Activated naive CD8-positive, alpha-beta T cell treated with anti-CD3 and anti-CD28 coated beads, Interleukin-2, amount 50 U/mL, for 24 hours (primary cell): ENCODE measurements around the gene SLC8A1.

ENCODE experiments used
- ATAC-seq: fragments of 150-1000 bp; cut with Tn5 transposase; one replicate; pipeline ENCODE4 v1.10.0; 2021
- DNase-seq: peaks from one replicate; pipeline ENCODE4 v3.0.0; 2021
- H3K27ac Mint-ChIP-seq: one replicate; pipeline ENCODE4 v1.8.0; 2021; ENCODE audit warnings: mild to moderate bottlenecking, mixed read lengths
- H3K27me3 Mint-ChIP-seq: one replicate; pipeline ENCODE4 v1.8.0; 2021; ENCODE audit warnings: mixed read lengths
- H3K36me3 Mint-ChIP-seq: one replicate; pipeline ENCODE4 v1.8.0; 2021; ENCODE audit warnings: low read depth, mixed read lengths
- H3K4me1 Mint-ChIP-seq: one replicate; pipeline ENCODE4 v1.8.0; 2021; ENCODE audit warnings: mixed read lengths
- H3K4me3 Mint-ChIP-seq: one replicate; pipeline ENCODE4 v1.8.0; 2021; ENCODE audit warnings: mild to moderate bottlenecking, moderate library complexity, mixed read lengths
- H3K9me3 Mint-ChIP-seq: one replicate; pipeline ENCODE4 v1.8.0; 2021; ENCODE audit warnings: mixed read lengths

Gene SLC8A1

DNA sequence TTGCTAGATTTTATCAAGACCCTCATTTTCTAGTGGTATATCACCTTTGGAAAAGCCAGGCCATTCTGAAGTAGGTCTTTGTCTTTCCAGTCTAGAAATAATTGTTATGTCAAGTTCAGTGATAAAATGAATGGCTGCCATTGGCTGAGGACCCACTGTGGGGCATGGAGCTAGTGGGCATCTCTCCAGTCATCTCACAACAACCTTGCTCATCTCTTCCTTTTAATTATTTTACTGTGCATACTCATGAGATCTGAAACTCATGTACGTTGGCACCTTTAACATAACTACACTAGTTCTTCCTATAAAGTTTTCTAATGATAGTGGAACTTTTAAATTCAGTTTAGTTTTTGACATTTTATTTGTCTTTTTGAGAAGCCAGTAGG lies 240.9 kb downstream of the SLC8A1 start:
- DNase-seq, result no peak
- H3K4me3 Mint-ChIP-seq, result no peak overlapping the region
- no peaks in the 10 kb centered on the region for H3K36me3 Mint-ChIP-seq
- no peak overlapping the region for H3K27ac Mint-ChIP-seq
- ATAC-seq, result peak; percentile 43
- no peaks in the 10 kb centered on the region for H3K9me3 Mint-ChIP-seq
- peaks cover 22% of the 10 kb centered on the region for H3K4me1 Mint-ChIP-seq
- no peaks in the 10 kb centered on the region for H3K27me3 Mint-ChIP-seq

DNA sequence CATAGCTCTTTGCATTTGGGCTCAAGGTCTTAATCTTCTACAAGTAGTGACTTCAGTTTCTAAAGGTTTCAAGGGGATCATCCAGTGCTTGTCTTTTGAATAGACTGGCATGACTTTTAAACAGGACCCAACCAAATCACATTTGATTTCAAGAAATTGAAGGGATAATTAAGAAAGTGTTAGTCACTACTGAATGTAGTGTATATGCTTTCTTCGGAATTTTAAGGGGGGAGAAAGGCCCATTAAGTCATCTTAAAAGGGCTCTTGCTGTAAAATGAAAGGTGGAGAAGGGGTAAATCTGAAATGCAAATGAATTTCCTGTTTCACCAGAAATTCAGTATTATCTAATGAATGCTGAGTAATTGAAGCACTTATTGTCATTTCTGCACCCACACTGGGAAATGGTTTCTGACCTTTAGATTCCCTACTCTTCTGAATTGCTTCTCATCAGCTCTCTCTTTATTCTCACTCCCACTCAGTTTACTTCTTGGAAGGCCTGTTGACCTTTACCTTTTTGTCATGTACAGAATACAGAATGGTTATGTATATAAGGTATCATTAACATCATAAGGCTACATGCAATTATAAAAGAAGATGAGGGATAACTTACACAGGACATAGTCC lies 241.4 kb downstream of the SLC8A1 start:
- H3K4me3 Mint-ChIP-seq, result no peak overlapping the region
- H3K36me3 Mint-ChIP-seq, result no peaks in the 10 kb centered on the region
- peak; percentile 52 for ATAC-seq
- H3K9me3 Mint-ChIP-seq, result peaks cover 2% of the 10 kb centered on the region
- H3K4me1 Mint-ChIP-seq, result peaks cover 22% of the 10 kb centered on the region
- no peak overlapping the region for H3K27ac Mint-ChIP-seq
- DNase-seq, result no peak
- no peaks in the 10 kb centered on the region for H3K27me3 Mint-ChIP-seq

DNA sequence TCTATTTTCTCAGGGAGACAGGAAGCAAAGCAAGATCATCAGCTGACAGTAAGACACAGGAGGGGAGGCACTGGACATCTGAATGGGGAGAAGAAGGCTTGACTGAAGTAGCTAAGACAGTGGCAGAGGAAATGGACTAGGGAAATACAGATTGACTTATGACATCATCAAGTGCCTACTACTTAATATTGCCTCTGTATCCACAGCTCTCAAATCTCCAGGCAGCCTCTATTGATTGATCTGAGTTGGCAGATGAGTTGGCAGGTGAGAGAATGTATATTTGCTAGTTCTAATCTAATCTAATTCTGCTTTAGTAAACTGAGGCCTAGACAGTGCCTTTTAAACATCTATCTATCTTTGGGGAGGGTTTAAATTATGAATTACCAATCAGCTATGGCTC lies 242.1 kb downstream of the SLC8A1 start:
- H3K4me1 Mint-ChIP-seq, result peaks cover 22% of the 10 kb centered on the region
- H3K27me3 Mint-ChIP-seq, result no peaks in the 10 kb centered on the region
- peaks cover 5% of the 10 kb centered on the region for H3K9me3 Mint-ChIP-seq
- no peak for ATAC-seq
- no peak overlapping the region for H3K27ac Mint-ChIP-seq
- DNase-seq, result no peak
- no peaks in the 10 kb centered on the region for H3K36me3 Mint-ChIP-seq
- H3K4me3 Mint-ChIP-seq, result no peak overlapping the region

DNA sequence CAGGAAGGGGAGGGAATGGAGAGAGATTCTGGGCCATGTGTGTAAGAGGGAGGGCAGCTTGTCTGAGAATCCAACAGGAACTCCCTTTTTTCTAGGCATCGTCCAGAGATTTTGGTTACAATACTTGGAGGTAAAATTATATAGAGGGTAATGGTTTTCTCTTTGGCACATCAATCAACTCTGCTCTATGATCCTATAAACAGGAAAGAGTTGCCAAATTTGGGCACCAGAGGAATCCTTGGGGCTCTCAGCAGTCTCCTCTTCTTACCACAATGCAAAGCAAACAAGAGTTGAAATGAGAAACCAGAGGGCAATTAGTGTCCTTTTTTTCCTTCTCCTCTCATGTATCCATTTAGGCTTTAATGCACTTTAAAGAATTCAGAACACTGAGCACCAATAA lies 243.4 kb downstream of the SLC8A1 start:
- Mint-ChIP-seq H3K36me3 (no peaks in the 10 kb centered on the region), H3K4me3 (no peak overlapping the region), H3K27ac (no peak overlapping the region), H3K27me3 (no peaks in the 10 kb centered on the region), H3K4me1 (peaks cover 22% of the 10 kb centered on the region), H3K9me3 (peaks cover 5% of the 10 kb centered on the region)
- DNase-seq (no peak), ATAC-seq (no peak)

DNA sequence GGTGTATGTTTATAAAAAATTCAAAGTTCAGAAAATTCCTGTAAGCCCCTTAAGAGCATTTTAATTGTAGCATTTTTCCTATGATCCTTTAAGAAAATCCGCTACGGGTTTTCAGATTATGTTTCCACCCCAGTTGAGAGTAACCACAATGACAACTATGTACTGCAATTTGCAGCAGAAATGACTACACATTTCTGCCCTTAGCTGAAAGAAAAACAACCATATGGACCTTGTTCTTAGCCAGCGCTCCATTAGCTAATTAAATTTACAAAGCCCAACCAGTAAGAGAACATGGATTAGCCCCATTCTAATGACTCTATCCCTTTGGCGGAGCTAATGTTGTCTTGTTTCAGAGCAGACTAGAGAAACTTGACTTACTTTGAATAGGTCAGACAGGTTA lies 247.6 kb downstream of the SLC8A1 start:
- ATAC-seq (no peak), DNase-seq (no peak)
- Mint-ChIP-seq H3K9me3 (peaks cover 5% of the 10 kb centered on the region), H3K4me1 (peaks cover 3% of the 10 kb centered on the region), H3K4me3 (no peak overlapping the region), H3K27ac (no peak overlapping the region), H3K36me3 (no peaks in the 10 kb centered on the region), H3K27me3 (no peaks in the 10 kb centered on the region)

DNA sequence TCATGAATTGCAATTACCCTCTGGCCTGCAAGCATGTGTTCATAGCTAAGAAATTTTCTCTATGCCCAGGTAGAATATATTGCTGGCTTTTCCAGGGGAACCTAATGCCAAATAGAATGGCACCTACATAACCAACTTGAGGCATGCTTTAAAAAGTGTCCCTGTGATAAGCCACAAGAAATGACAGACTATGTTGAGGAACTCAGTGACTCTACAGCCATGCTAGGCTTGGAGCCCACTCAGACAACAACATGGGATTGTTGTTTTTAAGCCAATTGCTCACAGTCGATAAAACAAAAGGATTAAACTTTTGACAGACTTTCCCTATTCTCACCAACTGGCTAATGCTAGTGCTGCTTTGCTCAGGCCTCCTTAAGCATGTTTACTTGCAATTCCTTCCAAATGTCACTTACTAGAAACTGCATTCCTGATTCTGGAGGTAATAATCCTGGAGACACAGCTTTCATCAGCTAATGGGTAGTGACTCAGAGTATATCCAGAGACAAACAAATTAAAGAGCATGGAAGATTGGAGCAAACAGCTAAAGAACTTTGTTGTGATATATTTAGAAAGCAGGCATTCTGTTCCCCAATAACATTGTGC lies 249.0 kb downstream of the SLC8A1 start:
- Mint-ChIP-seq H3K9me3 (peaks cover 5% of the 10 kb centered on the region), H3K4me3 (no peak overlapping the region), H3K27me3 (no peaks in the 10 kb centered on the region), H3K27ac (no peak overlapping the region), H3K4me1 (no peaks in the 10 kb centered on the region), H3K36me3 (no peaks in the 10 kb centered on the region)
- ATAC-seq (no peak), DNase-seq (no peak)

GRCh38 chr2:40201425-40201824 lies 250.5 kb downstream of the SLC8A1 start:
- Mint-ChIP-seq H3K27ac (no peak overlapping the region), H3K4me1 (no peaks in the 10 kb centered on the region)

GRCh38 chr2:40200366-40200915 lies 251.4 kb downstream of the SLC8A1 start:
- Mint-ChIP-seq H3K4me1 (no peaks in the 10 kb centered on the region), H3K27me3 (no peaks in the 10 kb centered on the region), H3K27ac (no peak overlapping the region), H3K36me3 (no peaks in the 10 kb centered on the region), H3K9me3 (peaks cover 3% of the 10 kb centered on the region), H3K4me3 (no peak overlapping the region)
- no peak for ATAC-seq
- no peak for DNase-seq

More at GRCh38 chr2:40201425-40201824, 250.5 kb downstream of the SLC8A1 start:
- H3K9me3 Mint-ChIP-seq, result peaks cover 5% of the 10 kb centered on the region
- DNase-seq, result no peak
- H3K27me3 Mint-ChIP-seq, result no peaks in the 10 kb centered on the region
- no peak overlapping the region for H3K4me3 Mint-ChIP-seq
- ATAC-seq, result no peak
- no peaks in the 10 kb centered on the region for H3K36me3 Mint-ChIP-seq

- no peak overlapping the region for H3K27ac Mint-ChIP-seq
- no peaks in the 10 kb centered on the region for H3K27me3 Mint-ChIP-seq
- H3K4me3 Mint-ChIP-seq, result no peak overlapping the region
- no peaks in the 10 kb centered on the region for H3K4me1 Mint-ChIP-seq
- H3K9me3 Mint-ChIP-seq, result no peaks in the 10 kb centered on the region
- no peak for ATAC-seq
- no peak for DNase-seq
- H3K36me3 Mint-ChIP-seq, result no peaks in the 10 kb centered on the region
Observed at GRCh38 chr2:40199771-40200170, 252.1 kb downstream of the SLC8A1 start.

DNA sequence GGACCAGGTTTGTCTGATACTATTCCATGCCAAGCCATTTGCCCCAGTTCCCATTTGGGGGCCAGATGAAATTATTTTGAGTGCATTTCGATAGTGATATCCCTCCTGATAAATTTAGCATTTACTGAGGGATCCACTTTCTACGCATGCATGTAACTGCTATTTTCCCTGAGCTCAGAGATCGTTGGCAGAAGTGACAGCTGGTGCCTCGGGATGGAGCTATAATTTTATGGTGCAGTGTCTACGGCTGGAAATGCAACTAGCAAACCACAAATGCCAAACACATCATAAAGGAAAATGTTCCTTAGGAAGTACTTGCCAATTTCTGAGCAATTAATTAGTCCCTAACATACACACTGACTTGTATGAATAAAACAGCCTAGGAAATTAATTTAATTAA lies 254.8 kb downstream of the SLC8A1 start:
- Mint-ChIP-seq H3K9me3 (no peaks in the 10 kb centered on the region), H3K4me1 (no peaks in the 10 kb centered on the region), H3K4me3 (no peak overlapping the region), H3K36me3 (no peaks in the 10 kb centered on the region), H3K27me3 (no peaks in the 10 kb centered on the region), H3K27ac (no peak overlapping the region)
- ATAC-seq (no peak), DNase-seq (no peak)

DNA sequence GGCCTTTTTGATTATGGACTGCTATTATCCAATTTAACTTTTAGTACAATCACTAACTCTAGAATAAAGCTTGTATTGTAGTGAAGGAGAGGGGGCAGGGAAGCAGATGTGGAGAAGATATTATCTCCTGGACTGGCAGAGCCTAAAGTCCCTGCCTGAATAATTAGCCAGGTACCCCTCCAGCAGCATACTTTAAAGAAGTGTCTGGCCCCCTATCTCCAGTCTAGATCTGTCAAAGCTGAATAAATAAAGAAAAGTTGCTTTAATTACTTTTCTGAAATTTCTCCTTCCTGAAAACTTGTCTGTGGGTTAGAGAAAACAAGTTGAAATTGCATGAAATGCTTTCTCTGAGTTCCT lies 258.2 kb downstream of the SLC8A1 start:
- H3K9me3 Mint-ChIP-seq, result no peaks in the 10 kb centered on the region
- no peak overlapping the region for H3K27ac Mint-ChIP-seq
- no peaks in the 10 kb centered on the region for H3K27me3 Mint-ChIP-seq
- ATAC-seq (no peak), DNase-seq (no peak)
- no peak overlapping the region for H3K4me3 Mint-ChIP-seq
- H3K36me3 Mint-ChIP-seq, result no peaks in the 10 kb centered on the region
- H3K4me1 Mint-ChIP-seq, result no peaks in the 10 kb centered on the region

- no peak for DNase-seq
- Mint-ChIP-seq H3K27me3 (no peaks in the 10 kb centered on the region), H3K4me1 (no peaks in the 10 kb centered on the region), H3K27ac (no peak overlapping the region), H3K36me3 (no peaks in the 10 kb centered on the region), H3K9me3 (no peaks in the 10 kb centered on the region), H3K4me3 (no peak overlapping the region)
- ATAC-seq, result no peak
Observed at GRCh38 chr2:40192864-40193669, 258.8 kb downstream of the SLC8A1 start.

GRCh38 chr2:40190457-40190856 lies 261.4 kb downstream of the SLC8A1 start:
- no peaks in the 10 kb centered on the region for H3K9me3 Mint-ChIP-seq
- H3K36me3 Mint-ChIP-seq, result no peaks in the 10 kb centered on the region
- no peaks in the 10 kb centered on the region for H3K27me3 Mint-ChIP-seq
- H3K27ac Mint-ChIP-seq, result no peak overlapping the region
- DNase-seq, result no peak
- ATAC-seq, result no peak
- no peaks in the 10 kb centered on the region for H3K4me1 Mint-ChIP-seq
- no peak overlapping the region for H3K4me3 Mint-ChIP-seq

GRCh38 chr2:40189881-40190280 lies 262.0 kb downstream of the SLC8A1 start:
- no peaks in the 10 kb centered on the region for H3K4me1 Mint-ChIP-seq
- H3K36me3 Mint-ChIP-seq, result no peaks in the 10 kb centered on the region
- no peaks in the 10 kb centered on the region for H3K27me3 Mint-ChIP-seq
- H3K4me3 Mint-ChIP-seq, result no peak overlapping the region
- H3K9me3 Mint-ChIP-seq, result no peaks in the 10 kb centered on the region
- ATAC-seq, result no peak
- no peak for DNase-seq
- H3K27ac Mint-ChIP-seq, result no peak overlapping the region

- H3K27ac Mint-ChIP-seq, result no peak overlapping the region
- H3K4me1 Mint-ChIP-seq, result no peaks in the 10 kb centered on the region
- no peak for ATAC-seq
- H3K9me3 Mint-ChIP-seq, result no peaks in the 10 kb centered on the region
- no peaks in the 10 kb centered on the region for H3K27me3 Mint-ChIP-seq
- no peak overlapping the region for H3K4me3 Mint-ChIP-seq
- DNase-seq, result no peak
- H3K36me3 Mint-ChIP-seq, result no peaks in the 10 kb centered on the region
Observed at GRCh38 chr2:40187054-40187453, 264.8 kb downstream of the SLC8A1 start.
